NCI-H748 (cell line): ENCODE data around the gene LRCOL1.
A peak's percentile ranks its signal among the peaks of the same experiment; 100 is the strongest.

Experiments
- DNase-seq: peaks from one replicate; lab custom pipeline; 2025; ENCODE audit not compliant: unreplicated experiment; lab: John Stamatoyannopoulos, UW

The LRCOL1 gene

GRCh38 chr12:132637811-132638210 lies 27.4 kb upstream of the LRCOL1 start:
- DNase-seq = no peak

GRCh38 chr12:132635076-132635955 lies 24.9 kb upstream of the LRCOL1 start:
- no peak for DNase-seq

GRCh38 chr12:132634411-132634990 lies 24.1 kb upstream of the LRCOL1 start:
- no peak for DNase-seq

- no peak for DNase-seq
Observed at GRCh38 chr12:132633901-132634300, 23.5 kb upstream of the LRCOL1 start.

GRCh38 chr12:132633398-132633797 lies 23.0 kb upstream of the LRCOL1 start:
- DNase-seq = no peak

- DNase-seq = no peak
Observed at GRCh38 chr12:132632521-132633228, 22.3 kb upstream of the LRCOL1 start.

- no peak for DNase-seq
Observed at GRCh38 chr12:132631666-132632065, 21.3 kb upstream of the LRCOL1 start.

- DNase-seq = no peak
Observed at GRCh38 chr12:132630672-132631071, 20.3 kb upstream of the LRCOL1 start.

GRCh38 chr12:132629330-132629729 lies 18.9 kb upstream of the LRCOL1 start:
- no peak for DNase-seq

- no peak for DNase-seq
Observed at GRCh38 chr12:132625731-132626430, 15.5 kb upstream of the LRCOL1 start.

GRCh38 chr12:132624910-132625630 lies 14.7 kb upstream of the LRCOL1 start:
- no peak for DNase-seq

GRCh38 chr12:132624186-132624855 lies 13.9 kb upstream of the LRCOL1 start:
- no peak for DNase-seq

- no peak for DNase-seq
Observed at GRCh38 chr12:132623072-132623869, 12.9 kb upstream of the LRCOL1 start.

- DNase-seq = no peak
Observed at GRCh38 chr12:132622437-132623071, 12.2 kb upstream of the LRCOL1 start.

- DNase-seq = no peak
Observed at GRCh38 chr12:132621657-132622435, 11.5 kb upstream of the LRCOL1 start.

GRCh38 chr12:132620899-132621656 lies 10.7 kb upstream of the LRCOL1 start:
- peak; percentile 31 for DNase-seq
